H1 (cell line): Measurements from ENCODE around the gene ENDOU. TPM values are rescaled to one million over a fixed set of nuclear protein-coding genes. Genes with fewer than 3 reads are reported as not detected.

Experiments used
- CTCF ChIA-PET: fragments of 300-600 bp; sonication (Branson Sonifier 250); formaldehyde crosslinking; loops from one replicate; lab custom pipeline; 2021; ENCODE audit not compliant: partially characterized antibody; lab: Charles Lee
- POLR2A ChIA-PET: fragments of 300-600 bp; sonication (Branson Sonifier 250); formaldehyde crosslinking; loops from one replicate; lab custom pipeline; 2021; ENCODE audit warnings: inconsistent platforms; ENCODE audit not compliant: partially characterized antibody; lab: Charles Lee
- DNase-seq, 2 experiments: peaks; one replicate each; pipeline versions ENCODE4 v3.0.0 to v3.0.0-alpha.2; 2010 to 2022; ENCODE audit warnings: low spot score in 2 of 2, low read depth in 1 of 2, mixed read lengths in 1 of 2
- FAIRE-seq: peaks from 2 replicates; lab custom pipeline; 2011; peaks lifted over from hg19 to GRCh38; lab: Jason Lieb, UNC
- H2AFZ ChIP-seq: 2 replicates; pipeline ENCODE4 v1.8.1; 2012; ENCODE audit warnings: low read length, inconsistent platforms
- H2AK5ac ChIP-seq: 2 replicates; pipeline ENCODE4 v1.6.1; 2013; ENCODE audit warnings: low read depth, low read length
- H2BK120ac ChIP-seq: replicated peaks from 2 replicates; pipeline ENCODE3; 2013; ENCODE audit warnings: low read depth, low read length, inconsistent platforms
- H2BK12ac ChIP-seq: 2 replicates; pipeline ENCODE4 v1.6.1; 2013; ENCODE audit warnings: low read depth, low read length
- H2BK15ac ChIP-seq: 2 replicates; pipeline ENCODE4 v1.6.1; 2013; ENCODE audit warnings: low read length
- H2BK20ac ChIP-seq: 2 replicates; pipeline ENCODE4 v1.6.1; 2013; ENCODE audit warnings: low read length
- H2BK5ac ChIP-seq: 2 replicates; pipeline ENCODE4 v1.6.1; 2013; ENCODE audit warnings: low read depth, low read length
- H3K14ac ChIP-seq: 2 replicates; pipeline ENCODE4 v1.6.1; 2013; ENCODE audit warnings: inconsistent platforms; ENCODE audit not compliant: insufficient read length
- H3K18ac ChIP-seq: 2 replicates; pipeline ENCODE4 v1.6.1; 2013; ENCODE audit warnings: low read length; ENCODE audit errors: extremely low read depth
- H3K23ac ChIP-seq: 2 replicates; pipeline ENCODE4 v1.6.1; 2013; ENCODE audit warnings: inconsistent platforms; ENCODE audit not compliant: insufficient read length
- H3K23me2 ChIP-seq: 2 replicates; pipeline ENCODE4 v1.6.1; 2013; ENCODE audit warnings: low read depth, low read length
- H3K27ac ChIP-seq: 2 replicates; pipeline ENCODE4 v1.6.1; 2011; ENCODE audit warnings: low read depth, low read length, inconsistent platforms
- H3K27me3 ChIP-seq, 4 experiments: replicated peaks in 1 of 4; 1 replicate in 1 of 4; 2 replicates in 3 of 4; pipeline versions ENCODE4 v1.6.1 to v1.8.1; 2011 to 2013; ENCODE audit warnings: low read length in 3 of 4, mild to moderate bottlenecking in 3 of 4, inconsistent platforms in 2 of 4, mixed read lengths in 2 of 4, moderate library complexity in 1 of 4; ENCODE audit not compliant: control insufficient read depth in 3 of 4, insufficient read depth in 3 of 4; ENCODE audit errors: extremely low read depth in 1 of 4
- H3K36me3 ChIP-seq, 4 experiments: 2 replicates each; pipeline versions ENCODE4 v1.6.1 to v1.8.1; 2011 to 2013; ENCODE audit warnings: mild to moderate bottlenecking in 4 of 4, low read length in 3 of 4, moderate library complexity in 2 of 4, control low read depth in 1 of 4, inconsistent platforms in 1 of 4; ENCODE audit not compliant: insufficient read depth in 4 of 4, control insufficient read depth in 2 of 4
- H3K4ac ChIP-seq: replicated peaks from 2 replicates; pipeline ENCODE3; 2013; ENCODE audit warnings: low read length, low read depth, mixed read lengths, inconsistent platforms; ENCODE audit not compliant: insufficient read length
- H3K4me1 ChIP-seq, 4 experiments: replicated peaks in 1 of 4; 1 replicate in 1 of 4; 2 replicates in 3 of 4; pipeline versions ENCODE4 v1.6.1 to v1.8.1; 2011 to 2013; ENCODE audit warnings: low read length in 3 of 4, inconsistent platforms in 2 of 4, mixed read lengths in 1 of 4; ENCODE audit not compliant: insufficient read depth in 4 of 4, control insufficient read depth in 3 of 4
- H3K4me2 ChIP-seq, 2 experiments: 2 replicates each; pipeline versions ENCODE4 v1.6.1 to v1.8.1; 2011 to 2013; ENCODE audit warnings: low read depth in 2 of 2, low read length in 2 of 2, control low read depth in 1 of 2, inconsistent platforms in 1 of 2, mild to moderate bottlenecking in 1 of 2; ENCODE audit not compliant: insufficient read depth in 1 of 2
- H3K4me3 ChIP-seq, 4 experiments: fragments of 200-600, 300-600 bp in 1 of 4; sonication (generic), shearing (Covaris generic), sonication (Bioruptor Twin) in 1 of 4; 2 replicates each; pipeline versions ENCODE4 v1.5.1 to v1.8.1; 2011 to 2016; ENCODE audit warnings: low read length in 4 of 4, low read depth in 3 of 4, control low read depth in 2 of 4, inconsistent platforms in 2 of 4, mild to moderate bottlenecking in 2 of 4, mixed read lengths in 1 of 4, moderate library complexity in 1 of 4; ENCODE audit not compliant: insufficient read depth in 2 of 4; ENCODE audit errors: extremely low read depth in 1 of 4
- H3K56ac ChIP-seq: replicated peaks from 2 replicates; pipeline ENCODE3; 2013; ENCODE audit warnings: low read depth, mild to moderate bottlenecking, mixed read lengths, low read length, inconsistent platforms; ENCODE audit not compliant: insufficient read length
- H3K79me1 ChIP-seq: 2 replicates; pipeline ENCODE4 v1.6.1; 2013; ENCODE audit warnings: low read depth, low read length, control low read depth
- H3K79me2 ChIP-seq, 2 experiments: 2 replicates each; pipeline versions ENCODE4 v1.6.1 to v1.8.1; 2012 to 2013; ENCODE audit warnings: low read length in 2 of 2, mild to moderate bottlenecking in 2 of 2, inconsistent platforms in 1 of 2; ENCODE audit not compliant: insufficient read depth in 2 of 2, control insufficient read depth in 1 of 2
- H3K9ac ChIP-seq, 4 experiments: replicated peaks in 1 of 4; 1 replicate in 1 of 4; 2 replicates in 3 of 4; pipeline versions ENCODE4 v1.6.1 to v1.8.1; 2011 to 2013; ENCODE audit warnings: low read depth in 3 of 4, low read length in 3 of 4, control low read depth in 2 of 4, mild to moderate bottlenecking in 2 of 4, moderate library complexity in 2 of 4, inconsistent platforms in 1 of 4; ENCODE audit errors: extremely low read depth in 1 of 4
- H3K9me3 ChIP-seq, 2 experiments: 2 replicates each; pipeline versions ENCODE4 v1.6.1 to v1.8.1; 2012 to 2013; ENCODE audit warnings: mild to moderate bottlenecking in 2 of 2, moderate library complexity in 2 of 2, control low read depth in 1 of 2, inconsistent platforms in 1 of 2, low read depth in 1 of 2, low read length in 1 of 2, mixed read lengths in 1 of 2; ENCODE audit not compliant: insufficient read depth in 2 of 2
- H4K20me1 ChIP-seq, 2 experiments: replicated peaks in 1 of 2; 2 replicates each; pipeline versions ENCODE3 to v1.8.1; 2011 to 2013; ENCODE audit warnings: inconsistent platforms in 2 of 2, low read length in 2 of 2, mild to moderate bottlenecking in 1 of 2; ENCODE audit not compliant: insufficient read depth in 2 of 2, control insufficient read depth in 1 of 2
- H4K5ac ChIP-seq: 2 replicates; pipeline ENCODE4 v1.6.1; 2013; ENCODE audit warnings: low read length, low read depth, mixed read lengths, inconsistent platforms; ENCODE audit not compliant: insufficient read length
- H4K8ac ChIP-seq: 2 replicates; pipeline ENCODE4 v1.8.0; 2013; ENCODE audit warnings: mild to moderate bottlenecking, moderate library complexity, low read length, inconsistent platforms; ENCODE audit not compliant: insufficient read depth; ENCODE audit errors: extremely low read depth
- H4K91ac ChIP-seq: replicated peaks from 2 replicates; pipeline ENCODE3; 2013; ENCODE audit warnings: low read length, mixed read lengths, inconsistent platforms; ENCODE audit not compliant: insufficient read length
- ASH2L ChIP-seq: fragments of 200-600, 300-600 bp; sonication (generic); IDR thresholded peaks from one replicate; pipeline ENCODE4 v1.7.1; 2017; ENCODE audit warnings: low read length
- BCL11A ChIP-seq, 2 experiments: IDR thresholded peaks; one replicate each; pipeline ENCODE4 v1.6.1; 2011; ENCODE audit warnings: low read depth in 2 of 2, low read length in 2 of 2, mild to moderate bottlenecking in 2 of 2
- CBX8 ChIP-seq: fragments of 300-800, 300-1000 bp; sonication (generic); IDR thresholded peaks from 2 replicates; pipeline ENCODE4 v1.7.1; 2016; ENCODE audit warnings: low read depth, low read length, borderline replicate concordance
- FOSL1 ChIP-seq: IDR thresholded peaks from 2 replicates; pipeline ENCODE4 v1.6.1; 2011; ENCODE audit warnings: mild to moderate bottlenecking, low read depth, low read length, moderate library complexity; ENCODE audit not compliant: insufficient read depth
- JUND ChIP-seq: IDR thresholded peaks from 2 replicates; pipeline ENCODE4 v1.6.1; 2011; ENCODE audit warnings: mild to moderate bottlenecking, improper control_type of control experiment, low read length
- MAX ChIP-seq: IDR thresholded peaks from 2 replicates; pipeline ENCODE4 v1.6.1; 2012; ENCODE audit warnings: inconsistent platforms
- NANOG ChIP-seq: IDR thresholded peaks from 2 replicates; pipeline ENCODE4 v1.6.1; 2011; ENCODE audit warnings: low read length, low read depth, mild to moderate bottlenecking, inconsistent platforms; ENCODE audit not compliant: insufficient read depth, poor library complexity, severe bottlenecking
- SIRT6 ChIP-seq: IDR thresholded peaks from one replicate; pipeline ENCODE4 v1.7.1; 2012; ENCODE audit warnings: low read length, inconsistent platforms
- SRF ChIP-seq: IDR thresholded peaks from 2 replicates; pipeline ENCODE4 v1.6.1; 2011; ENCODE audit warnings: mild to moderate bottlenecking, low read depth, low read length, moderate library complexity
- TBP ChIP-seq: IDR thresholded peaks from 2 replicates; pipeline ENCODE4 v1.6.1; 2011; ENCODE audit warnings: low read depth, low read length, improper control_type of control experiment
- TEAD4 ChIP-seq: IDR thresholded peaks from 2 replicates; pipeline ENCODE4 v1.6.1; 2012; ENCODE audit warnings: low read depth, low read length, inconsistent platforms, mixed read lengths
- WGBS, 2 experiments: shearing (Covaris generic) in 1 of 2; methylation state at CpG; one replicate each; pipeline versions ENCODE4 v1.1.6 to v1.1.7; 2013 to 2015; ENCODE audit warnings: low lambda C conversion rate in 2 of 2, mixed read lengths in 2 of 2, inconsistent platforms in 1 of 2, low coverage in 1 of 2, missing lambda C conversion rate in 1 of 2; ENCODE audit not compliant: insufficient replicate concordance in 2 of 2, insufficient coverage in 1 of 2, insufficient read length in 1 of 2; ENCODE audit errors: extremely low coverage in 1 of 2, missing lambda C conversion rate in 1 of 2; 5-methylcytosine and 5-hydroxymethylcytosine counted together
- polyA plus RNA-seq, 7 experiments: library from polyadenylated mRNA; depleted of rRNA in 3 of 7; stranded (reverse) in 5 of 7; unstranded in 2 of 7; fragments of >200 nt in 5 of 7; fragments of 200-250 nt in 2 of 7; gene quantifications; 1 replicate in 5 of 7; 2 replicates in 1 of 7; 4 replicates in 1 of 7; pipeline versions ENCODE4 v1.2.1 to v1.2.3, GENCODE V29; 2011 to 2013; ENCODE audit warnings: missing spikeins in 2 of 7, mixed read lengths in 2 of 7
- total RNA-seq: library from RNA; stranded (reverse); fragmentation: NEBNext Ultra II Directional; extraction: Animal tissue kit (Norgen Biotek cat#: 25700); gene quantifications from 2 replicates; pipeline ENCODE4 v1.2.1, GENCODE V29; 2021
- TF ChIP-seq, protein P1 (sequence below): IDR thresholded peaks from 2 replicates; pipeline ENCODE4 v1.6.1; 2012; ENCODE audit warnings: inconsistent platforms

Gene ENDOU
- total and polyA plus RNA-seq, 2 of the 8 experiments (the other 6 are each of a cell fraction or from before 2014, with no cell fraction given), result not detected

DNA sequence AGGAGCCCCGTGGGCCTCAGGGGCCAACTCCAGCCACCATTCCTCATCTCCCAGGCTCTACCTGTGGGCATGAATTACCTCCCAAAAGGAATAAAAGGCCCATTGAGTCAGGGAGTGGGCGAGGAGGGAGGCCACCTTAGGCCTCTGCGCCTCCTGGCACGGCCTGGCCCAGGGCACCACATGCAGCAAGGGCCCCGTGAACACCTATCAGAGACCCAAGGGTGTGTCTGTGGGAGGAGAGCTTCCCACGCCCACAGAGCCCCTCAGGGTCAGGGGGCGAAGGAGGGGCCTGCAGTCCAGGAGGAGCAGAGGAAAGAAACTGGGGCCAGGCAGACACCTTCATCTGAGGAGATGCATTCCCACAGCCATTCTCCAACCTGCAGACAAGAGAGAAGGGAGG is 21.2 kb upstream of the ENDOU start:
- Histone ChIP-seq H2BK20ac (no peak overlapping the region), H3K4me2 (no peak overlapping the region), H3K79me1 (no peaks in the 10 kb centered on the region), H3K4ac (no peak overlapping the region), H3K4me1 (peaks cover 0 to 8% (median 2%) of the 10 kb centered on the region in 4 experiments; a peak in 3 of 7 replicates), H3K4me3 (no peak overlapping the region), H3K56ac (no peak overlapping the region), H3K18ac (no peak overlapping the region), H2BK15ac (no peak overlapping the region), H3K23me2 (no peaks in the 10 kb centered on the region; the same call in 1 of the 2 replicates), H2BK12ac (no peak overlapping the region), H4K5ac (no peak overlapping the region), H3K14ac (no peak overlapping the region), H4K8ac (peak overlapping the region; percentile 25; the same call in 1 of the 2 replicates), H3K79me2 (no peaks in the 10 kb centered on the region), H2BK5ac (no peak overlapping the region), H3K27ac (no peak overlapping the region), H4K20me1 (no peaks in the 10 kb centered on the region), H3K23ac (no peak overlapping the region), H3K9me3 (no peaks in the 10 kb centered on the region), H3K27me3 (no peaks in the 10 kb centered on the region), H2AFZ (no peak overlapping the region), H3K36me3 (no peaks in the 10 kb centered on the region), H2BK120ac (no peak overlapping the region), H4K91ac (no peak overlapping the region), H2AK5ac (no peak overlapping the region), H3K9ac (no peak overlapping the region)
- WGBS, 2 experiments, result 82% methylated on average over 6 of the region's 7 CpGs; no CpG with 5 or more reads in 1 of the 2 experiments
- TF ChIP-seq FOSL1 (no peak), BCL11A (IDR thresholded peaks at IDR 0.05; ENCODE audit: low read depth in 2 of 2, low read length in 2 of 2) (no peak), JUND (no peak), TBP (no peak), CBX8 (no peak), ASH2L (no peak), SIRT6 (no peak), MAX (no peak), NANOG (no peak), SRF (no peak), TEAD4 (no peak)
- TF ChIP-seq, protein P1, sequence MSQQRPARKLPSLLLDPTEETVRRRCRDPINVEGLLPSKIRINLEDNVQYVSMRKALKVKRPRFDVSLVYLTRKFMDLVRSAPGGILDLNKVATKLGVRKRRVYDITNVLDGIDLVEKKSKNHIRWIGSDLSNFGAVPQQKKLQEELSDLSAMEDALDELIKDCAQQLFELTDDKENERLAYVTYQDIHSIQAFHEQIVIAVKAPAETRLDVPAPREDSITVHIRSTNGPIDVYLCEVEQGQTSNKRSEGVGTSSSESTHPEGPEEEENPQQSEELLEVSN, result no peak
- ChIA-PET CTCF (interaction anchor here (0.8 to 64.6 kb wide), 7 partner anchors 5 to 92 kb away, joined by 3 to 2442 read pairs (median 7); partner anchors contain the start of genes ENDOU, RAPGEF3 and SLC48A1), POLR2A (interaction anchor here (1.6 to 7.4 kb wide), 3 partner anchors 11 to 35 kb away, joined by 4 to 62 read pairs (median 10); partner anchors contain the start of gene RAPGEF3)
- DNase-seq (no peak), FAIRE-seq (no peak)
